HepG2 (cell line): ENCODE measurements around the gene SYT9. TPM values are rescaled to one million over a fixed set of nuclear protein-coding genes. Genes with fewer than 3 reads are reported as not detected.

Source experiments
- CBX5 ChIP-seq: sonication (generic); formaldehyde crosslinking; IDR thresholded peaks from 2 replicates; pipeline ENCODE4 v1.4.0; 2020; ENCODE audit warnings: missing genetic modification reagents, borderline replicate concordance
- CHCHD3 ChIP-seq: sonication (generic); formaldehyde crosslinking; IDR thresholded peaks from 2 replicates; pipeline ENCODE4 v1.8.0; 2022; ENCODE audit warnings: mild to moderate bottlenecking, missing genetic modification reagents, moderate library complexity
- ELF3 ChIP-seq: IDR thresholded peaks from 2 replicates; pipeline ENCODE4 v1.6.1; 2016; ENCODE audit warnings: missing genetic modification reagents, missing compliant biosample characterization
- ERF ChIP-seq: IDR thresholded peaks from 2 replicates; pipeline ENCODE4 v1.6.1; 2018; ENCODE audit warnings: missing biosample characterization, missing genetic modification reagents
- GATA4 ChIP-seq: sonication (generic); IDR thresholded peaks from 2 replicates; pipeline ENCODE4 v1.6.1; 2016; ENCODE audit warnings: antibody characterized with exemption, low read depth, borderline replicate concordance
- HDAC1 ChIP-seq: sonication (generic); formaldehyde crosslinking; IDR thresholded peaks from 2 replicates; pipeline ENCODE4 v1.5.1; 2020; ENCODE audit warnings: mild to moderate bottlenecking, missing genetic modification reagents
- HOXA9 ChIP-seq: sonication (generic); formaldehyde crosslinking; IDR thresholded peaks from 2 replicates; pipeline ENCODE4 v1.8.1; 2022; ENCODE audit warnings: missing genetic modification reagents, mild to moderate bottlenecking, moderate library complexity, borderline replicate concordance
- KAT7 ChIP-seq: IDR thresholded peaks from 2 replicates; pipeline ENCODE4 v1.6.1; 2018; ENCODE audit warnings: borderline replicate concordance, missing compliant biosample characterization
- KDM5B ChIP-seq: sonication (generic); formaldehyde crosslinking; IDR thresholded peaks from 2 replicates; pipeline ENCODE4 v1.4.0; 2020; ENCODE audit warnings: missing genetic modification reagents, mild to moderate bottlenecking, borderline replicate concordance
- MEIS2 ChIP-seq: sonication (generic); formaldehyde crosslinking; IDR thresholded peaks from 2 replicates; pipeline ENCODE4 v1.9.0; 2021; ENCODE audit warnings: mild to moderate bottlenecking, missing genetic modification reagents
- POLR2AphosphoS2 ChIP-seq: IDR thresholded peaks from 2 replicates; pipeline ENCODE4 v1.6.1; 2011; ENCODE audit warnings: low read depth, low read length, improper control_type of control experiment
- SNRNP70 ChIP-seq: fragments of 200-400 bp; formaldehyde crosslinking; IDR thresholded peaks from 2 replicates; pipeline ENCODE4 v1.6.1; 2017; ENCODE audit warnings: mild to moderate bottlenecking, low read depth, low read length, moderate library complexity
- TEAD3 ChIP-seq: optimal IDR thresholded peaks from 2 replicates; pipeline ENCODE3; 2016; ENCODE audit warnings: borderline replicate concordance
- ZC3H4 ChIP-seq: sonication (generic); formaldehyde crosslinking; IDR thresholded peaks from 2 replicates; pipeline ENCODE4 v1.4.0; 2020; ENCODE audit warnings: missing genetic modification reagents, borderline replicate concordance
- ZNF292 ChIP-seq: sonication (generic); formaldehyde crosslinking; IDR thresholded peaks from 2 replicates; pipeline ENCODE4 v1.8.1; 2022; ENCODE audit warnings: mild to moderate bottlenecking, low read depth, missing genetic modification reagents, borderline replicate concordance
- ZNF3 ChIP-seq: IDR thresholded peaks from 2 replicates; pipeline ENCODE4 v1.7.0; 2017; ENCODE audit warnings: inconsistent platforms
- polyA plus RNA-seq, 8 experiments: library from polyadenylated mRNA; depleted of rRNA in 3 of 8; stranded (reverse) in 7 of 8; unstranded in 1 of 8; fragments of >200 nt; fragmentation: Illumina TruSeq in 4 of 8; extraction: Trizol in 4 of 8; gene quantifications; 2 replicates each; pipeline versions ENCODE4 v1.2.1 to v1.2.3, GENCODE V29; 2011 to 2016; ENCODE audit warnings: low read depth in 4 of 8, missing spikeins in 1 of 8, mixed read lengths in 1 of 8; ENCODE audit not compliant: insufficient read depth in 1 of 8
- total RNA-seq, 5 experiments: library from RNA; depleted of rRNA; stranded (reverse); fragments of >200 nt; fragmentation: Illumina TruSeq; extraction: Trizol; gene quantifications; 2 replicates each; pipeline ENCODE4 v1.2.3, GENCODE V29; 2016; ENCODE audit warnings: low read depth in 1 of 5
- TF ChIP-seq, protein P1 (sequence below): sonication (generic); formaldehyde crosslinking; IDR thresholded peaks from 2 replicates; pipeline ENCODE4 v1.4.0; 2020; ENCODE audit warnings: mild to moderate bottlenecking, missing genetic modification reagents
- TF ChIP-seq, protein P2 (sequence below): sonication (generic); formaldehyde crosslinking; IDR thresholded peaks from 2 replicates; pipeline ENCODE4 v1.5.1; 2020; ENCODE audit warnings: mild to moderate bottlenecking, missing genetic modification reagents
- TF ChIP-seq, protein P3 (sequence below): sonication (generic); formaldehyde crosslinking; IDR thresholded peaks from 2 replicates; pipeline ENCODE4 v1.8.0; 2022; ENCODE audit warnings: missing genetic modification reagents, mild to moderate bottlenecking, borderline replicate concordance
- TF ChIP-seq, protein P4 (sequence below): IDR thresholded peaks from 2 replicates; pipeline ENCODE4 v1.6.1; 2016

SYT9 gene
- total and polyA plus RNA-seq, 2 of the 13 experiments (the other 11 are each of a cell fraction or from before 2014, with no cell fraction given): not detected

DNA sequence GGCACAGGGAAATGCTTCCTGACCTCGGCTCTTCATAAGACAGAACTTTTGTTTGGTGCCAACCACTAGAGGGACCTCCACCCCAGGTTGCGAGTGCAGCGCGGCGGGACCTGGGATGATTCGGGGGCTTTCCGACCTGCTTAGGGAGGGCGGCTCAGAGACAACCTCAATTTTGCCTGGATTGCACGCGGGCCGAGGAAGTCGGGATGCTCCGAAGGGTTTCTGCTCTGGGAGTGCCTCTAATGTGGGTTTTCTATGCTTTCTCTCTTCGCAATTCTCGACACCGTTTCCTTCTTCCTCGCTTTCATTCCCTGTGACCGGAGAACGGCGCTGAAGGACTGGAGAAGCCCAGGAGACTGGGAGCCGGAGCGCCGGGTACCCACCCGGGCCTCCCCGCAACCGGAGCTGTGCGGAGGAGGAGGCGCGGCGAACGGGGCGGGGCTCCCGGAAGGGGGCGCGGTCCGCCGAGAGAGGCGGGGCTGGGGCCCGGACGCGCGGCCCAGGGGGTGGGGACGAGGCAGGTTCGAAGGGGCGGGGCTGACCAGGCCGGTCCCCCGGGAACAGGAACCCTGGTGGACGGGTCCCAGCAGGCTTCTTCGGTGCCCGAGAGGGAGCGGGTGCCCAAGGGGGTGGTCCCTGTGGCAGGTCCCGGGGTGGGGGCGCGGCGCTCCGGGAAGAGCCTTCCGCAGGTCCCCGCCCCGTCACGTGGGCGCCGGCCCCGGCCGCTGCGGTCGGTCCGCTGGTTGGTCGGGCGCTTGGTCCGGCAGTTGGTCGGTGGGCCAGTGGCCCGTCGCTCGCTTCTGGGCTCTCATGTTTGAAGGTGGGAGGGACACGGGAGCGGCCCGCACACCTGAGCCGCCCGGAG lies 261.8 kb downstream of the SYT9 start, which contains the start of gene PPFIBP2 (continued):
- TF ChIP-seq, protein P1, sequence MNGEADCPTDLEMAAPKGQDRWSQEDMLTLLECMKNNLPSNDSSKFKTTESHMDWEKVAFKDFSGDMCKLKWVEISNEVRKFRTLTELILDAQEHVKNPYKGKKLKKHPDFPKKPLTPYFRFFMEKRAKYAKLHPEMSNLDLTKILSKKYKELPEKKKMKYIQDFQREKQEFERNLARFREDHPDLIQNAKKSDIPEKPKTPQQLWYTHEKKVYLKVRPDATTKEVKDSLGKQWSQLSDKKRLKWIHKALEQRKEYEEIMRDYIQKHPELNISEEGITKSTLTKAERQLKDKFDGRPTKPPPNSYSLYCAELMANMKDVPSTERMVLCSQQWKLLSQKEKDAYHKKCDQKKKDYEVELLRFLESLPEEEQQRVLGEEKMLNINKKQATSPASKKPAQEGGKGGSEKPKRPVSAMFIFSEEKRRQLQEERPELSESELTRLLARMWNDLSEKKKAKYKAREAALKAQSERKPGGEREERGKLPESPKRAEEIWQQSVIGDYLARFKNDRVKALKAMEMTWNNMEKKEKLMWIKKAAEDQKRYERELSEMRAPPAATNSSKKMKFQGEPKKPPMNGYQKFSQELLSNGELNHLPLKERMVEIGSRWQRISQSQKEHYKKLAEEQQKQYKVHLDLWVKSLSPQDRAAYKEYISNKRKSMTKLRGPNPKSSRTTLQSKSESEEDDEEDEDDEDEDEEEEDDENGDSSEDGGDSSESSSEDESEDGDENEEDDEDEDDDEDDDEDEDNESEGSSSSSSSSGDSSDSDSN: peak; percentile 63; the same call in 1 of the 2 replicates
- TF ChIP-seq HDAC1 (no peak; the same call in 1 of the 2 replicates), ELF3 (CRISPR knock-in tag) (no peak), HOXA9 (CRISPR knock-in tag) (0 out of 2 replicates have a peak, but pooled peaks have one; percentile 39), TEAD3 (CRISPR knock-in tag) (peak; percentile 59), ZNF3 (no peak), CBX5 (CRISPR knock-in tag) (no peak), MEIS2 (CRISPR knock-in tag) (no peak), ERF (0 out of 2 replicates have a peak, but pooled peaks have one; percentile 19), KAT7 (CRISPR knock-in tag) (no peak; the same call in 1 of the 2 replicates), GATA4 (no peak), ZNF292 (CRISPR knock-in tag) (no peak), KDM5B (CRISPR knock-in tag) (peak; percentile 17; the same call in 1 of the 2 replicates), ZC3H4 (CRISPR knock-in tag) (no peak), POLR2AphosphoS2 (no peak), SNRNP70 (no peak), CHCHD3 (CRISPR knock-in tag) (no peak)
- TF ChIP-seq, protein P2, sequence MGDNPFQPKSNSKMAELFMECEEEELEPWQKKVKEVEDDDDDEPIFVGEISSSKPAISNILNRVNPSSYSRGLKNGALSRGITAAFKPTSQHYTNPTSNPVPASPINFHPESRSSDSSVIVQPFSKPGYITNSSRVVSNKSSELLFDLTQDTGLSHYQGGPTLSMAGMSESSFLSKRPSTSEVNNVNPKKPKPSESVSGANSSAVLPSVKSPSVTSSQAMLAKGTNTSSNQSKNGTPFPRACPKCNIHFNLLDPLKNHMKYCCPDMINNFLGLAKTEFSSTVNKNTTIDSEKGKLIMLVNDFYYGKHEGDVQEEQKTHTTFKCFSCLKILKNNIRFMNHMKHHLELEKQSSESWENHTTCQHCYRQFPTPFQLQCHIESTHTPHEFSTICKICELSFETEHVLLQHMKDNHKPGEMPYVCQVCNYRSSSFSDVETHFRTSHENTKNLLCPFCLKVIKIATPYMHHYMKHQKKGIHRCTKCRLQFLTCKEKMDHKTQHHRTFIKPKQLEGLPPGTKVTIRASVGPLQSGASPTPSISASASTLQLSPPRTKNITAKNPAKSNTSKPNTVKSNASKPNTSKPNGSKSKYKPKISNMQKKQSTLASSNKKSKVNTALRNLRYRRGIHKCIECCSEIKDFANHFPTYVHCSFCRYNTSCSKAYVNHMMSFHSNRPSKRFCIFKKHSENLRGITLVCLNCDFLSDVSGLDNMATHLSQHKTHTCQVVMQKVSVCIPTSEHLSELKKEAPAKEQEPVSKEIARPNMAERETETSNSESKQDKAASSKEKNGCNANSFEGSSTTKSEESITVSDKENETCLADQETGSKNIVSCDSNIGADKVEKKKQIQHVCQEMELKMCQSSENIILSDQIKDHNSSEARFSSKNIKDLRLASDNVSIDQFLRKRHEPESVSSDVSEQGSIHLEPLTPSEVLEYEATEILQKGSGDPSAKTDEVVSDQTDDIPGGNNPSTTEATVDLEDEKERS (CRISPR knock-in tag): no peak
- TF ChIP-seq, protein P3, sequence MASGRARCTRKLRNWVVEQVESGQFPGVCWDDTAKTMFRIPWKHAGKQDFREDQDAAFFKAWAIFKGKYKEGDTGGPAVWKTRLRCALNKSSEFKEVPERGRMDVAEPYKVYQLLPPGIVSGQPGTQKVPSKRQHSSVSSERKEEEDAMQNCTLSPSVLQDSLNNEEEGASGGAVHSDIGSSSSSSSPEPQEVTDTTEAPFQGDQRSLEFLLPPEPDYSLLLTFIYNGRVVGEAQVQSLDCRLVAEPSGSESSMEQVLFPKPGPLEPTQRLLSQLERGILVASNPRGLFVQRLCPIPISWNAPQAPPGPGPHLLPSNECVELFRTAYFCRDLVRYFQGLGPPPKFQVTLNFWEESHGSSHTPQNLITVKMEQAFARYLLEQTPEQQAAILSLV (CRISPR knock-in tag): 0 out of 2 replicates have a peak, but pooled peaks have one; percentile 18
- TF ChIP-seq, protein P4, sequence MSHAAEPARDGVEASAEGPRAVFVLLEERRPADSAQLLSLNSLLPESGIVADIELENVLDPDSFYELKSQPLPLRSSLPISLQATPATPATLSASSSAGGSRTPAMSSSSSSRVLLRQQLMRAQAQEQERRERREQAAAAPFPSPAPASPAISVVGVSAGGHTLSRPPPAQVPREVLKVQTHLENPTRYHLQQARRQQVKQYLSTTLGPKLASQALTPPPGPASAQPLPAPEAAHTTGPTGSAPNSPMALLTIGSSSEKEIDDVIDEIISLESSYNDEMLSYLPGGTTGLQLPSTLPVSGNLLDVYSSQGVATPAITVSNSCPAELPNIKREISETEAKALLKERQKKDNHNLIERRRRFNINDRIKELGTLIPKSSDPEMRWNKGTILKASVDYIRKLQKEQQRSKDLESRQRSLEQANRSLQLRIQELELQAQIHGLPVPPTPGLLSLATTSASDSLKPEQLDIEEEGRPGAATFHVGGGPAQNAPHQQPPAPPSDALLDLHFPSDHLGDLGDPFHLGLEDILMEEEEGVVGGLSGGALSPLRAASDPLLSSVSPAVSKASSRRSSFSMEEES: 0 out of 2 replicates have a peak, but pooled peaks have one; percentile 24
